HepG2 (cell line): ENCODE results near the gene PARP3. TPM values are rescaled to one million over a fixed set of nuclear protein-coding genes. Genes with fewer than 3 reads are reported as not detected.

ENCODE experiments used
- ATAC-seq: fragments of 200-7000 bp; cut with Tn5 transposase; 3 replicates; pipeline ENCODE4 v1.9.1; 2020; ENCODE audit warnings: mild to moderate bottlenecking, moderate library complexity
- BruUV-seq: library from RNA; stranded (reverse); fragments of 400-500 nt; replicated peaks from 2 replicates; lab custom pipeline; 2021; lab: Mats Ljungman, UMichigan
- CTCF ChIA-PET: fragments of 300-600 bp; formaldehyde crosslinking; extraction: SDS; loops from one replicate; lab custom pipeline; 2021; ENCODE audit warnings: low total read pairs, inconsistent platforms, low intra/inter-chr PET ratio; lab: Yijun Ruan, JAX
- POLR2A ChIA-PET: fragments of 350-600 bp; sonication (Branson Sonifier 250); formaldehyde crosslinking; loops from one replicate; lab custom pipeline; 2020; ENCODE audit warnings: antibody characterized with exemption, inconsistent platforms; lab: Yijun Ruan, JAX
- DNase-seq: peaks from one replicate; pipeline ENCODE4 v3.0.0-alpha.2; 2015; ENCODE audit warnings: low spot score
- FAIRE-seq: peaks from 3 replicates; lab custom pipeline; 2011; peaks lifted over from hg19 to GRCh38; lab: Jason Lieb, UNC
- H2AFZ ChIP-seq: one replicate; pipeline ENCODE4 v1.6.1; 2011; ENCODE audit warnings: low read length, inconsistent platforms
- H3K27ac ChIP-seq: fragments of 300-600 bp; 3 replicates; pipeline ENCODE4 v1.8.0; 2011; ENCODE audit warnings: mixed run types, mild to moderate bottlenecking, mixed read lengths, low read length, inconsistent platforms; ENCODE audit not compliant: insufficient read depth; ENCODE audit errors: extremely low read length
- H3K27me3 ChIP-seq, 2 experiments: fragments of 200-600 bp in 1 of 2; 2 replicates in 1 of 2; 3 replicates in 1 of 2; pipeline versions ENCODE4 v1.6.0 to v1.8.0; 2011; ENCODE audit warnings: low read length in 2 of 2, mild to moderate bottlenecking in 2 of 2, moderate library complexity in 2 of 2, inconsistent platforms in 1 of 2; ENCODE audit not compliant: insufficient read depth in 2 of 2, control insufficient read depth in 1 of 2
- H3K36me3 ChIP-seq, 2 experiments: fragments of 200-600 bp in 1 of 2; replicated peaks in 1 of 2; 2 replicates in 1 of 2; 3 replicates in 1 of 2; pipeline versions ENCODE4 v1.5.1 to v1.8.0; 2011; ENCODE audit warnings: low read length in 2 of 2, inconsistent platforms in 1 of 2; ENCODE audit not compliant: insufficient read depth in 2 of 2, control insufficient read depth in 1 of 2
- H3K4me1 ChIP-seq: 2 replicates; pipeline ENCODE4 v1.5.1; 2012; ENCODE audit warnings: low read length, inconsistent platforms; ENCODE audit not compliant: insufficient read depth
- H3K4me2 ChIP-seq: 2 replicates; pipeline ENCODE4 v1.6.0; 2011; ENCODE audit warnings: low read depth, low read length, inconsistent platforms
- H3K4me3 ChIP-seq, 3 experiments: fragments of 200-600 bp in 1 of 3; sonication (generic), shearing (Covaris generic) in 1 of 3; replicated peaks in 1 of 3; 2 replicates each; pipeline ENCODE4 v1.5.1; 2011 to 2016; ENCODE audit warnings: low read length in 3 of 3, inconsistent platforms in 2 of 3, low read depth in 2 of 3, mild to moderate bottlenecking in 2 of 3, control low read depth in 1 of 3, mixed read lengths in 1 of 3; ENCODE audit not compliant: insufficient read depth in 1 of 3
- H3K79me2 ChIP-seq: one replicate; pipeline ENCODE4 v1.6.1; 2011; ENCODE audit warnings: low read length, inconsistent platforms; ENCODE audit not compliant: insufficient read depth
- H3K9ac ChIP-seq: 2 replicates; pipeline ENCODE4 v1.6.0; 2011; ENCODE audit warnings: mild to moderate bottlenecking, low read depth, low read length, inconsistent platforms; ENCODE audit not compliant: insufficient read depth
- H3K9me3 ChIP-seq: 2 replicates; pipeline ENCODE4 v1.5.1; 2012; ENCODE audit warnings: mild to moderate bottlenecking, low read length
- H4K20me1 ChIP-seq: 2 replicates; pipeline ENCODE4 v1.6.0; 2011; ENCODE audit warnings: inconsistent platforms, mild to moderate bottlenecking, low read length, moderate library complexity; ENCODE audit not compliant: insufficient read depth
- CENPX ChIP-seq: sonication (generic); formaldehyde crosslinking; IDR thresholded peaks from 2 replicates; pipeline ENCODE4 v1.9.0; 2021; ENCODE audit warnings: mild to moderate bottlenecking, missing genetic modification reagents, moderate library complexity
- IRF2 ChIP-seq: IDR thresholded peaks from 2 replicates; pipeline ENCODE4 v1.6.1; 2018; ENCODE audit warnings: missing genetic modification reagents, missing compliant biosample characterization
- NFKBIZ ChIP-seq: IDR thresholded peaks from 2 replicates; pipeline ENCODE4 v1.6.1; 2018; ENCODE audit warnings: missing genetic modification reagents, missing compliant biosample characterization
- PAX8 ChIP-seq: sonication (generic); formaldehyde crosslinking; IDR thresholded peaks from 2 replicates; pipeline ENCODE4 v1.8.0; 2022; ENCODE audit warnings: mild to moderate bottlenecking, missing genetic modification reagents, borderline replicate concordance
- SMARCE1 ChIP-seq: fragments of 450-650 bp; IDR thresholded peaks from 2 replicates; pipeline ENCODE4 v1.6.1; 2017; ENCODE audit warnings: borderline replicate concordance
- SP2 ChIP-seq: sonication (generic); formaldehyde crosslinking; IDR thresholded peaks from 2 replicates; pipeline ENCODE4 v1.5.1; 2020; ENCODE audit warnings: mild to moderate bottlenecking, missing genetic modification reagents
- ZNF205 ChIP-seq: IDR thresholded peaks from 2 replicates; pipeline ENCODE4 v1.6.1; 2018; ENCODE audit warnings: missing biosample characterization, missing genetic modification reagents
- ZNF30 ChIP-seq: sonication (generic); formaldehyde crosslinking; IDR thresholded peaks from 2 replicates; pipeline ENCODE4 v1.5.0; 2020; ENCODE audit warnings: mild to moderate bottlenecking, missing genetic modification reagents
- ZNF567 ChIP-seq: sonication (generic); formaldehyde crosslinking; IDR thresholded peaks from 2 replicates; pipeline ENCODE4 v1.8.1; 2023; ENCODE audit warnings: mild to moderate bottlenecking, missing genetic modification reagents, borderline replicate concordance
- ZNF766 ChIP-seq: sonication (generic); formaldehyde crosslinking; IDR thresholded peaks from 2 replicates; pipeline ENCODE4 v1.5.0; 2020; ENCODE audit warnings: missing genetic modification reagents, borderline replicate concordance
- WGBS: methylation state at CpG from one replicate; pipeline ENCODE4 v1.1.6; 2017; ENCODE audit warnings: low lambda C conversion rate; 5-methylcytosine and 5-hydroxymethylcytosine counted together
- in situ Hi-C: cut with HindIII; loops from 2 replicates; pipeline ENCODE4 v1.10.0; 2017; ENCODE audit warnings: low pct_unique_long_range_greater_than_20kb; ENCODE audit not compliant: extremely low pct_ligation_motif_present
- intact Hi-C: fragments of 100-400 bp; cut with micrococcal nuclease; formaldehyde crosslinking; loops from one replicate; pipeline ENCODE4 v1.10.0; 2022; ENCODE audit not compliant: unreplicated experiment
- polyA plus RNA-seq, 8 experiments: library from polyadenylated mRNA; depleted of rRNA in 3 of 8; stranded (reverse) in 7 of 8; unstranded in 1 of 8; fragments of >200 nt; fragmentation: Illumina TruSeq in 4 of 8; extraction: Trizol in 4 of 8; gene quantifications; 2 replicates each; pipeline versions ENCODE4 v1.2.1 to v1.2.3, GENCODE V29; 2011 to 2016; ENCODE audit warnings: low read depth in 4 of 8, missing spikeins in 1 of 8, mixed read lengths in 1 of 8; ENCODE audit not compliant: insufficient read depth in 1 of 8
- total RNA-seq, 5 experiments: library from RNA; depleted of rRNA; stranded (reverse); fragments of >200 nt; fragmentation: Illumina TruSeq; extraction: Trizol; gene quantifications; 2 replicates each; pipeline ENCODE4 v1.2.3, GENCODE V29; 2016; ENCODE audit warnings: low read depth in 1 of 5
- TF ChIP-seq, protein P1 (sequence below): sonication (generic); formaldehyde crosslinking; IDR thresholded peaks from 2 replicates; pipeline ENCODE4 v1.4.0; 2020; ENCODE audit warnings: missing genetic modification reagents
- TF ChIP-seq, protein P2 (sequence below): sonication (generic); formaldehyde crosslinking; IDR thresholded peaks from 2 replicates; pipeline ENCODE4 v1.9.0; 2021; ENCODE audit warnings: missing genetic modification reagents, borderline replicate concordance
- TF ChIP-seq, protein P3 (sequence below): sonication (generic); formaldehyde crosslinking; IDR thresholded peaks from 2 replicates; pipeline ENCODE4 v1.4.0; 2020; ENCODE audit warnings: missing genetic modification reagents
- TF ChIP-seq, protein P4 (sequence below): sonication (generic); formaldehyde crosslinking; IDR thresholded peaks from 2 replicates; pipeline ENCODE4; 2020; ENCODE audit warnings: missing genetic modification reagents, mild to moderate bottlenecking, borderline replicate concordance

Gene PARP3
- total and polyA plus RNA-seq, 2 of the 13 experiments (the other 11 are each of a cell fraction or from before 2014, with no cell fraction given) = 11.2 to 21.5 TPM

DNA sequence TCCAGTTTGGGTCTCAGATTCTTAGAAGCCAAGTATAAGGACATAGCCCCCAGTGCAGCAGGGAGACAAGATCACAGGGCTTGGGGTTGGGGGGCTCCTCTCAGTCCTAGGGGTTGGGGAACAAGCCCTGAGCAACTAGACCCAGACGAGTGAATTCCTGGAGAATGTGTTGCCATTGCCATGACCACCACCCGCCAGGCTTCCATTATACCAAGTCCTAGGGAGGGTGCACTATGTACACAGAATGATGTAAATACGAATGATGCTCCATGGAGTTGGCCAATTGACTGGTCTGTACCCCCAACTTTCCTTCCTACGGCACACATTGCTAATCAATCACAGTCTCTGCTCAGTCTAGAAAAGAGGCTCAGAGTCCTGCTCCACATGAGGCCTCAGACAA is 47.8 kb upstream of the PARP3 start:
- no peaks in the 10 kb centered on the region for H4K20me1 ChIP-seq
- no TSS peak for BruUV-seq
- H3K27me3 ChIP-seq = peaks cover 0 to 22% of the 10 kb centered on the region in 2 experiments; a peak in 2 of 5 replicates
- ATAC-seq (no peak), DNase-seq (no peak), FAIRE-seq (no peak)
- H3K36me3 ChIP-seq = no peaks in the 10 kb centered on the region
- no peak overlapping the region for H3K27ac ChIP-seq
- no CpG with 5 or more reads among the region's 4 CpGs for WGBS
- H2AFZ ChIP-seq = no peak overlapping the region
- H3K9me3 ChIP-seq = no peaks in the 10 kb centered on the region
- H3K9ac ChIP-seq = no peak overlapping the region
- POLR2A ChIA-PET = no interaction called here
- CTCF ChIA-PET = no interaction called here
- intact Hi-C loops (no loop called here), in situ Hi-C loops (no loop called here)
- no peak overlapping the region for H3K4me2 ChIP-seq
- H3K79me2 ChIP-seq = no peaks in the 10 kb centered on the region
- no peak overlapping the region for H3K4me3 ChIP-seq
- H3K4me1 ChIP-seq = no peaks in the 10 kb centered on the region
- TF ChIP-seq SP2 (no peak), ZNF766 (CRISPR knock-in tag) (no peak), SMARCE1 (no peak), IRF2 (CRISPR knock-in tag) (no peak), NFKBIZ (CRISPR knock-in tag) (no peak), CENPX (CRISPR knock-in tag) (no peak), ZNF205 (CRISPR knock-in tag) (no peak), ZNF30 (CRISPR knock-in tag) (no peak), ZNF567 (no peak), PAX8 (CRISPR knock-in tag) (no peak)
- TF ChIP-seq, protein P1, sequence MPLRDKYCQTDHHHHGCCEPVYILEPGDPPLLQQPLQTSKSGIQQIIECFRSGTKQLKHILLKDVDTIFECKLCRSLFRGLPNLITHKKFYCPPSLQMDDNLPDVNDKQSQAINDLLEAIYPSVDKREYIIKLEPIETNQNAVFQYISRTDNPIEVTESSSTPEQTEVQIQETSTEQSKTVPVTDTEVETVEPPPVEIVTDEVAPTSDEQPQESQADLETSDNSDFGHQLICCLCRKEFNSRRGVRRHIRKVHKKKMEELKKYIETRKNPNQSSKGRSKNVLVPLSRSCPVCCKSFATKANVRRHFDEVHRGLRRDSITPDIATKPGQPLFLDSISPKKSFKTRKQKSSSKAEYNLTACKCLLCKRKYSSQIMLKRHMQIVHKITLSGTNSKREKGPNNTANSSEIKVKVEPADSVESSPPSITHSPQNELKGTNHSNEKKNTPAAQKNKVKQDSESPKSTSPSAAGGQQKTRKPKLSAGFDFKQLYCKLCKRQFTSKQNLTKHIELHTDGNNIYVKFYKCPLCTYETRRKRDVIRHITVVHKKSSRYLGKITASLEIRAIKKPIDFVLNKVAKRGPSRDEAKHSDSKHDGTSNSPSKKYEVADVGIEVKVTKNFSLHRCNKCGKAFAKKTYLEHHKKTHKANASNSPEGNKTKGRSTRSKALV (CRISPR knock-in tag) = no peak
- TF ChIP-seq, protein P2, sequence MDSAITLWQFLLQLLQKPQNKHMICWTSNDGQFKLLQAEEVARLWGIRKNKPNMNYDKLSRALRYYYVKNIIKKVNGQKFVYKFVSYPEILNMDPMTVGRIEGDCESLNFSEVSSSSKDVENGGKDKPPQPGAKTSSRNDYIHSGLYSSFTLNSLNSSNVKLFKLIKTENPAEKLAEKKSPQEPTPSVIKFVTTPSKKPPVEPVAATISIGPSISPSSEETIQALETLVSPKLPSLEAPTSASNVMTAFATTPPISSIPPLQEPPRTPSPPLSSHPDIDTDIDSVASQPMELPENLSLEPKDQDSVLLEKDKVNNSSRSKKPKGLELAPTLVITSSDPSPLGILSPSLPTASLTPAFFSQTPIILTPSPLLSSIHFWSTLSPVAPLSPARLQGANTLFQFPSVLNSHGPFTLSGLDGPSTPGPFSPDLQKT (CRISPR knock-in tag) = no peak
- TF ChIP-seq, protein P3, sequence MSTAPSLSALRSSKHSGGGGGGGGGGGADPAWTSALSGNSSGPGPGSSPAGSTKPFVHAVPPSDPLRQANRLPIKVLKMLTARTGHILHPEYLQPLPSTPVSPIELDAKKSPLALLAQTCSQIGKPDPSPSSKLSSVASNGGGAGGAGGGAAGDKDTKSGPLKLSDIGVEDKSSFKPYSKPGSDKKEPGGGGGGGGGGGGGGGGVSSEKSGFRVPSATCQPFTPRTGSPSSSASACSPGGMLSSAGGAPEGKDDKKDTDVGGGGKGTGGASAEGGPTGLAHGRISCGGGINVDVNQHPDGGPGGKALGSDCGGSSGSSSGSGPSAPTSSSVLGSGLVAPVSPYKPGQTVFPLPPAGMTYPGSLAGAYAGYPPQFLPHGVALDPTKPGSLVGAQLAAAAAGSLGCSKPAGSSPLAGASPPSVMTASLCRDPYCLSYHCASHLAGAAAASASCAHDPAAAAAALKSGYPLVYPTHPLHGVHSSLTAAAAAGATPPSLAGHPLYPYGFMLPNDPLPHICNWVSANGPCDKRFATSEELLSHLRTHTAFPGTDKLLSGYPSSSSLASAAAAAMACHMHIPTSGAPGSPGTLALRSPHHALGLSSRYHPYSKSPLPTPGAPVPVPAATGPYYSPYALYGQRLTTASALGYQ = no peak
- TF ChIP-seq, protein P4, sequence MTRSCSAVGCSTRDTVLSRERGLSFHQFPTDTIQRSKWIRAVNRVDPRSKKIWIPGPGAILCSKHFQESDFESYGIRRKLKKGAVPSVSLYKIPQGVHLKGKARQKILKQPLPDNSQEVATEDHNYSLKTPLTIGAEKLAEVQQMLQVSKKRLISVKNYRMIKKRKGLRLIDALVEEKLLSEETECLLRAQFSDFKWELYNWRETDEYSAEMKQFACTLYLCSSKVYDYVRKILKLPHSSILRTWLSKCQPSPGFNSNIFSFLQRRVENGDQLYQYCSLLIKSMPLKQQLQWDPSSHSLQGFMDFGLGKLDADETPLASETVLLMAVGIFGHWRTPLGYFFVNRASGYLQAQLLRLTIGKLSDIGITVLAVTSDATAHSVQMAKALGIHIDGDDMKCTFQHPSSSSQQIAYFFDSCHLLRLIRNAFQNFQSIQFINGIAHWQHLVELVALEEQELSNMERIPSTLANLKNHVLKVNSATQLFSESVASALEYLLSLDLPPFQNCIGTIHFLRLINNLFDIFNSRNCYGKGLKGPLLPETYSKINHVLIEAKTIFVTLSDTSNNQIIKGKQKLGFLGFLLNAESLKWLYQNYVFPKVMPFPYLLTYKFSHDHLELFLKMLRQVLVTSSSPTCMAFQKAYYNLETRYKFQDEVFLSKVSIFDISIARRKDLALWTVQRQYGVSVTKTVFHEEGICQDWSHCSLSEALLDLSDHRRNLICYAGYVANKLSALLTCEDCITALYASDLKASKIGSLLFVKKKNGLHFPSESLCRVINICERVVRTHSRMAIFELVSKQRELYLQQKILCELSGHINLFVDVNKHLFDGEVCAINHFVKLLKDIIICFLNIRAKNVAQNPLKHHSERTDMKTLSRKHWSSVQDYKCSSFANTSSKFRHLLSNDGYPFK = no peak
